Liver (tissue), 9 donors: ENCODE data around the gene SC5D. TPM values are rescaled to one million over a fixed set of nuclear protein-coding genes. Genes with fewer than 3 reads are reported as not detected.

Experiments used
- DNase-seq: peaks from one replicate; pipeline ENCODE4 v3.0.0-alpha.2; 2017; ENCODE audit warnings: low spot score
- H3K27ac ChIP-seq, 2 donors: one replicate each; pipeline ENCODE4 v1.7.0; 2013; ENCODE audit warnings: inconsistent platforms in 2 of 2, low read length in 2 of 2, control low read depth in 1 of 2, low read depth in 1 of 2, mild to moderate bottlenecking in 1 of 2
- H3K27me3 ChIP-seq, 4 donors: one replicate each; pipeline versions ENCODE4 v1.6.1 to v1.7.0; 2013; ENCODE audit warnings: low read length in 3 of 4, inconsistent platforms in 1 of 4, mild to moderate bottlenecking in 1 of 4, moderate library complexity in 1 of 4; ENCODE audit not compliant: control insufficient read depth in 4 of 4, insufficient read depth in 4 of 4
- H3K36me3 ChIP-seq, 4 donors: one replicate each; pipeline versions ENCODE4 v1.6.1 to v1.7.0; 2013; ENCODE audit warnings: low read length in 3 of 4, mild to moderate bottlenecking in 3 of 4, low read depth in 1 of 4, moderate library complexity in 1 of 4; ENCODE audit not compliant: control insufficient read depth in 4 of 4, insufficient read depth in 3 of 4
- H3K4me1 ChIP-seq, 4 donors: one replicate each; pipeline versions ENCODE4 v1.6.1 to v1.7.0; 2013; ENCODE audit warnings: low read length in 3 of 4, mild to moderate bottlenecking in 3 of 4, moderate library complexity in 1 of 4; ENCODE audit not compliant: control insufficient read depth in 4 of 4, insufficient read depth in 4 of 4
- H3K4me3 ChIP-seq, 3 donors: one replicate each; pipeline versions ENCODE4 v1.6.1 to v1.7.0; 2013; ENCODE audit warnings: low read length in 3 of 3, control low read depth in 1 of 3, low read depth in 1 of 3, mild to moderate bottlenecking in 1 of 3
- H3K9ac ChIP-seq, 2 donors: one replicate each; pipeline ENCODE4 v1.7.0; 2013; ENCODE audit warnings: low read length in 2 of 2, mild to moderate bottlenecking in 2 of 2, moderate library complexity in 2 of 2, control low read depth in 1 of 2, low read depth in 1 of 2
- H3K9me3 ChIP-seq, 4 donors: one replicate each; pipeline versions ENCODE4 v1.6.1 to v1.7.0; 2013; ENCODE audit warnings: low read length in 3 of 4; ENCODE audit not compliant: control insufficient read depth in 4 of 4
- EGR1 ChIP-seq, 2 donors: IDR thresholded peaks; 2 replicates each; pipeline ENCODE4 v1.6.1; 2016 to 2018; ENCODE audit warnings: antibody characterized with exemption in 2 of 2, low read depth in 2 of 2
- FOXA1 ChIP-seq: IDR thresholded peaks from 2 replicates; pipeline ENCODE4 v1.6.1; 2016; ENCODE audit warnings: antibody characterized with exemption
- FOXA2 ChIP-seq: IDR thresholded peaks from 2 replicates; pipeline ENCODE4 v1.6.1; 2016; ENCODE audit warnings: antibody characterized with exemption
- GABPA ChIP-seq, 2 donors: IDR thresholded peaks in 1 of 2; conservative IDR thresholded peaks in 1 of 2; 2 replicates each; pipeline ENCODE4 v1.6.1; 2016; ENCODE audit warnings: antibody characterized with exemption in 2 of 2, mild to moderate bottlenecking in 1 of 2, moderate library complexity in 1 of 2
- HNF4A ChIP-seq, 2 donors: conservative IDR thresholded peaks; 2 replicates each; pipeline ENCODE4 v1.6.1; 2016; ENCODE audit warnings: antibody characterized with exemption in 2 of 2, mild to moderate bottlenecking in 2 of 2
- HNF4G ChIP-seq: IDR thresholded peaks from 2 replicates; pipeline ENCODE4 v1.6.1; 2016; ENCODE audit warnings: antibody characterized with exemption
- JUND ChIP-seq, 2 donors: IDR thresholded peaks; 2 replicates each; pipeline ENCODE4 v1.6.1; 2016; ENCODE audit warnings: antibody characterized with exemption in 2 of 2
- NR2F2 ChIP-seq: IDR thresholded peaks from 2 replicates; pipeline ENCODE4 v1.6.1; 2016; ENCODE audit warnings: antibody characterized with exemption
- RAD21 ChIP-seq, 2 donors: IDR thresholded peaks; 2 replicates each; pipeline ENCODE4 v1.6.1; 2016; ENCODE audit warnings: antibody characterized with exemption in 2 of 2, mild to moderate bottlenecking in 2 of 2
- RXRA ChIP-seq, 2 donors: IDR thresholded peaks; 2 replicates each; pipeline ENCODE4 v1.6.1; 2017 to 2018; ENCODE audit warnings: antibody characterized with exemption in 2 of 2, mild to moderate bottlenecking in 1 of 2
- SP1 ChIP-seq: IDR thresholded peaks from 2 replicates; pipeline ENCODE4 v1.6.1; 2018; ENCODE audit warnings: antibody characterized with exemption, mild to moderate bottlenecking
- TAF1 ChIP-seq: conservative IDR thresholded peaks from 2 replicates; pipeline ENCODE4 v1.6.1; 2016; ENCODE audit warnings: antibody characterized with exemption, mild to moderate bottlenecking
- YY1 ChIP-seq: IDR thresholded peaks from 2 replicates; pipeline ENCODE4 v1.6.1; 2016; ENCODE audit warnings: antibody characterized with exemption, mild to moderate bottlenecking
- WGBS: extraction: QIAGEN DNeasy Blood & Tissue Kit; methylation state at CpG from one replicate; pipeline ENCODE4 v1.1.7; 2013; 5-methylcytosine and 5-hydroxymethylcytosine counted together
- polyA plus RNA-seq, 2 donors: library from polyadenylated mRNA; stranded (reverse) in 1 of 2; unstranded in 1 of 2; fragments of 200-250 nt in 1 of 2; fragments of >200 nt in 1 of 2; fragmentation: Nextera tagmentation in 1 of 2; extraction: Ambion mirVana in 1 of 2; gene quantifications; one replicate each; pipeline versions ENCODE4 v1.2.1 to v1.2.3, GENCODE V29; 2013 to 2015
- total RNA-seq, 2 donors: library from RNA; depleted of rRNA; stranded (reverse); fragments of >200 nt; gene quantifications; one replicate each; pipeline ENCODE4 v1.2.3, GENCODE V29; 2014
- TF ChIP-seq, protein P1 (sequence below): IDR thresholded peaks from 2 replicates; pipeline ENCODE4 v1.6.1; 2016; ENCODE audit warnings: antibody characterized with exemption
- TF ChIP-seq, protein P2 (sequence below): IDR thresholded peaks from 2 replicates; pipeline ENCODE4 v1.6.1; 2016; ENCODE audit warnings: antibody characterized with exemption
- TF ChIP-seq, protein P3 (sequence below): IDR thresholded peaks from 2 replicates; pipeline ENCODE4 v1.6.1; 2016; ENCODE audit warnings: antibody characterized with exemption, mild to moderate bottlenecking
- TF ChIP-seq, protein P4 (sequence below): fragments of 150-350 bp; IDR thresholded peaks from 2 replicates; pipeline ENCODE4 v1.5.1; 2017; ENCODE audit warnings: improper control_type of control experiment, low read depth, low read length; ENCODE audit not compliant: missing input control
- TF ChIP-seq, protein P5 (sequence below): IDR thresholded peaks from 2 replicates; pipeline ENCODE4 v1.6.1; 2016; ENCODE audit warnings: antibody characterized with exemption
- donor health status: healthy.
- donor health status: healthy.
- donor health status: healthy.
- donor health status: healthy.
- donor health status: healthy.

SC5D gene, protein sequence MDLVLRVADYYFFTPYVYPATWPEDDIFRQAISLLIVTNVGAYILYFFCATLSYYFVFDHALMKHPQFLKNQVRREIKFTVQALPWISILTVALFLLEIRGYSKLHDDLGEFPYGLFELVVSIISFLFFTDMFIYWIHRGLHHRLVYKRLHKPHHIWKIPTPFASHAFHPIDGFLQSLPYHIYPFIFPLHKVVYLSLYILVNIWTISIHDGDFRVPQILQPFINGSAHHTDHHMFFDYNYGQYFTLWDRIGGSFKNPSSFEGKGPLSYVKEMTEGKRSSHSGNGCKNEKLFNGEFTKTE
- total RNA-seq (100 to 1,000 TPM; 208 to 282 TPM), polyA plus RNA-seq (10 to 100 TPM; 80.1 to 97.1 TPM)

DNA sequence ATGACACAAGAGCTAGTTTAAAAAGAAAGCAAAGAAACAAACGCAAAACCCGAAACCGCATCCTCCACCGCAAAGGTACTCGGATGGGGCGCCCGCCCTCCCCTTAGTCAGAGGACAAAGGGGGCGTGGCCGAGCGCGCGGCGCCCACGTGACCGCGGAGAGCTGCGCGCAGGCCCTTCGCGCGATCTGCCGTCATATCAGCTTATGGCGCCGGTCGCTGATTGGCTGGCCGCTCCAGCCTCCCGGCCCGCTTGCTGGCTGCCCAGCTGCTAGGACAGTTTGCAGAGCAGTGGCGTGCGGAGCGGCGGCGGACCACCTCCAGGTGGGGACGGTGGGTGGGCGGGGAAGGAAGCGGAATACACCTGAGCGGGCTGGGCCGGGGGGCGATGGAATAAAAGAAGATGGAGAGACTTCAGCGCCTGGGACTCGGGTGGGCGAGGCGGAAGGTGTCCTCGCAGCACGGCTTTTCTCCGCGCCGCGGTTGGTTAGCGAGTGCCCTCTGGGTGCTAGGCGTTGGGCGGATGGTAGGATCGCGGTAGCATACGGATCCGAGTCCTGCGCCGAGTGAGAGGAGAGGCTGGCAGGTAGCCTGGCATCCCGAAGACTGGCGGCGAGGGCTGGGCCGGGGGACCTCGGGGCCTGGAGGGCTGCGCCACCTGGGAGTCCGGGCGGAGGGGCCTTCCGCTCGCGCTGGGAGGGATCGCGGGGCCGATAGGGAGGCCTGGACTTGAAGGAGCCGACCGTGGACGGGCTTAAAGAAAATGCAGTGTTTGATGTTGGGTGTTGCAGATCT, at the start of gene SC5D:
Gene SC5D (plus strand): TSS at position 277 of the 793 bp plus-strand sequence. CDS start 10,605 bp downstream, outside the sequence.
- no peaks in the 10 kb centered on the region for H3K27me3 ChIP-seq
- peak within 1 kb of the TSS; percentile 90 to 99 for H3K27ac ChIP-seq
- peaks cover 0 to 35% (median 16%) of the 10 kb centered on the region in 4 donors for H3K4me1 ChIP-seq
- peak within 1 kb of the TSS; percentile 79 to 81 for H3K9ac ChIP-seq
- TF ChIP-seq HNF4G: no peak
- TF ChIP-seq RXRA (IDR thresholded peaks at IDR 0.05): peak in 1 of 2 donors; percentile 2
- peak; percentile 29 to 53 for TF ChIP-seq JUND (IDR thresholded peaks at IDR 0.05)
- no peak for TF ChIP-seq GABPA (IDR thresholded peaks at IDR 0.05 in 1 of 2, conservative IDR thresholded peaks at IDR 0.05 in 1 of 2)
- TF ChIP-seq RAD21 (IDR thresholded peaks at IDR 0.05): peak in 1 of 2 donors; percentile 13
- TF ChIP-seq, protein P1, sequence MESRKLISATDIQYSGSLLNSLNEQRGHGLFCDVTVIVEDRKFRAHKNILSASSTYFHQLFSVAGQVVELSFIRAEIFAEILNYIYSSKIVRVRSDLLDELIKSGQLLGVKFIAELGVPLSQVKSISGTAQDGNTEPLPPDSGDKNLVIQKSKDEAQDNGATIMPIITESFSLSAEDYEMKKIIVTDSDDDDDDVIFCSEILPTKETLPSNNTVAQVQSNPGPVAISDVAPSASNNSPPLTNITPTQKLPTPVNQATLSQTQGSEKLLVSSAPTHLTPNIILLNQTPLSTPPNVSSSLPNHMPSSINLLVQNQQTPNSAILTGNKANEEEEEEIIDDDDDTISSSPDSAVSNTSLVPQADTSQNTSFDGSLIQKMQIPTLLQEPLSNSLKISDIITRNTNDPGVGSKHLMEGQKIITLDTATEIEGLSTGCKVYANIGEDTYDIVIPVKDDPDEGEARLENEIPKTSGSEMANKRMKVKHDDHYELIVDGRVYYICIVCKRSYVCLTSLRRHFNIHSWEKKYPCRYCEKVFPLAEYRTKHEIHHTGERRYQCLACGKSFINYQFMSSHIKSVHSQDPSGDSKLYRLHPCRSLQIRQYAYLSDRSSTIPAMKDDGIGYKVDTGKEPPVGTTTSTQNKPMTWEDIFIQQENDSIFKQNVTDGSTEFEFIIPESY: no peak
- TF ChIP-seq FOXA1: peak; percentile 83
- no peak for TF ChIP-seq NR2F2
- TF ChIP-seq, protein P2, sequence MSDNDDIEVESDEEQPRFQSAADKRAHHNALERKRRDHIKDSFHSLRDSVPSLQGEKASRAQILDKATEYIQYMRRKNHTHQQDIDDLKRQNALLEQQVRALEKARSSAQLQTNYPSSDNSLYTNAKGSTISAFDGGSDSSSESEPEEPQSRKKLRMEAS: peak; percentile 38
- peak; percentile 79 for TF ChIP-seq YY1
- TF ChIP-seq, protein P3, sequence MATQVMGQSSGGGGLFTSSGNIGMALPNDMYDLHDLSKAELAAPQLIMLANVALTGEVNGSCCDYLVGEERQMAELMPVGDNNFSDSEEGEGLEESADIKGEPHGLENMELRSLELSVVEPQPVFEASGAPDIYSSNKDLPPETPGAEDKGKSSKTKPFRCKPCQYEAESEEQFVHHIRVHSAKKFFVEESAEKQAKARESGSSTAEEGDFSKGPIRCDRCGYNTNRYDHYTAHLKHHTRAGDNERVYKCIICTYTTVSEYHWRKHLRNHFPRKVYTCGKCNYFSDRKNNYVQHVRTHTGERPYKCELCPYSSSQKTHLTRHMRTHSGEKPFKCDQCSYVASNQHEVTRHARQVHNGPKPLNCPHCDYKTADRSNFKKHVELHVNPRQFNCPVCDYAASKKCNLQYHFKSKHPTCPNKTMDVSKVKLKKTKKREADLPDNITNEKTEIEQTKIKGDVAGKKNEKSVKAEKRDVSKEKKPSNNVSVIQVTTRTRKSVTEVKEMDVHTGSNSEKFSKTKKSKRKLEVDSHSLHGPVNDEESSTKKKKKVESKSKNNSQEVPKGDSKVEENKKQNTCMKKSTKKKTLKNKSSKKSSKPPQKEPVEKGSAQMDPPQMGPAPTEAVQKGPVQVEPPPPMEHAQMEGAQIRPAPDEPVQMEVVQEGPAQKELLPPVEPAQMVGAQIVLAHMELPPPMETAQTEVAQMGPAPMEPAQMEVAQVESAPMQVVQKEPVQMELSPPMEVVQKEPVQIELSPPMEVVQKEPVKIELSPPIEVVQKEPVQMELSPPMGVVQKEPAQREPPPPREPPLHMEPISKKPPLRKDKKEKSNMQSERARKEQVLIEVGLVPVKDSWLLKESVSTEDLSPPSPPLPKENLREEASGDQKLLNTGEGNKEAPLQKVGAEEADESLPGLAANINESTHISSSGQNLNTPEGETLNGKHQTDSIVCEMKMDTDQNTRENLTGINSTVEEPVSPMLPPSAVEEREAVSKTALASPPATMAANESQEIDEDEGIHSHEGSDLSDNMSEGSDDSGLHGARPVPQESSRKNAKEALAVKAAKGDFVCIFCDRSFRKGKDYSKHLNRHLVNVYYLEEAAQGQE: peak; percentile 95
- TF ChIP-seq, protein P4, sequence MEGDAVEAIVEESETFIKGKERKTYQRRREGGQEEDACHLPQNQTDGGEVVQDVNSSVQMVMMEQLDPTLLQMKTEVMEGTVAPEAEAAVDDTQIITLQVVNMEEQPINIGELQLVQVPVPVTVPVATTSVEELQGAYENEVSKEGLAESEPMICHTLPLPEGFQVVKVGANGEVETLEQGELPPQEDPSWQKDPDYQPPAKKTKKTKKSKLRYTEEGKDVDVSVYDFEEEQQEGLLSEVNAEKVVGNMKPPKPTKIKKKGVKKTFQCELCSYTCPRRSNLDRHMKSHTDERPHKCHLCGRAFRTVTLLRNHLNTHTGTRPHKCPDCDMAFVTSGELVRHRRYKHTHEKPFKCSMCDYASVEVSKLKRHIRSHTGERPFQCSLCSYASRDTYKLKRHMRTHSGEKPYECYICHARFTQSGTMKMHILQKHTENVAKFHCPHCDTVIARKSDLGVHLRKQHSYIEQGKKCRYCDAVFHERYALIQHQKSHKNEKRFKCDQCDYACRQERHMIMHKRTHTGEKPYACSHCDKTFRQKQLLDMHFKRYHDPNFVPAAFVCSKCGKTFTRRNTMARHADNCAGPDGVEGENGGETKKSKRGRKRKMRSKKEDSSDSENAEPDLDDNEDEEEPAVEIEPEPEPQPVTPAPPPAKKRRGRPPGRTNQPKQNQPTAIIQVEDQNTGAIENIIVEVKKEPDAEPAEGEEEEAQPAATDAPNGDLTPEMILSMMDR: no peak
- no peak for TF ChIP-seq HNF4A (conservative IDR thresholded peaks at IDR 0.05)
- peak; percentile 97 for TF ChIP-seq TAF1
- TF ChIP-seq, protein P5, sequence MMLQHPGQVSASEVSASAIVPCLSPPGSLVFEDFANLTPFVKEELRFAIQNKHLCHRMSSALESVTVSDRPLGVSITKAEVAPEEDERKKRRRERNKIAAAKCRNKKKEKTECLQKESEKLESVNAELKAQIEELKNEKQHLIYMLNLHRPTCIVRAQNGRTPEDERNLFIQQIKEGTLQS: no peak
- no peak for TF ChIP-seq EGR1 (IDR thresholded peaks at IDR 0.05; ENCODE audit: low read depth in 2 of 2)
- TF ChIP-seq FOXA2: no peak
- TF ChIP-seq SP1: peak; percentile 75
- no peaks in the 10 kb centered on the region for H3K9me3 ChIP-seq
- peak within 1 kb of the TSS; percentile 75 to 89 (median 81) for H3K4me3 ChIP-seq
- H3K36me3 ChIP-seq: peaks cover 0 to 5% (median 0%) of the 10 kb centered on the region in 4 donors
- peak; percentile 93 for DNase-seq
- WGBS: under 1% methylated on average over 75 of the region's 75 CpGs
